BJ (cell line): ENCODE results near the gene SSR3. TPM values are rescaled to one million over a fixed set of nuclear protein-coding genes. Genes with fewer than 3 reads are reported as not detected.

Experiments used
- CTCF ChIA-PET: fragments of 350-600 bp; formaldehyde crosslinking; extraction: SDS; loops from one replicate; lab custom pipeline; 2021; ENCODE audit warnings: antibody characterized with exemption, inconsistent platforms; lab: Yijun Ruan, JAX
- POLR2A ChIA-PET: fragments of 300-600 bp; sonication (Branson Sonifier 250); formaldehyde crosslinking; extraction: SDS; loops from one replicate; lab custom pipeline; 2021; ENCODE audit warnings: antibody characterized with exemption; lab: Charles Lee
- DNase-seq: peaks from one replicate; pipeline ENCODE4 v3.0.0-alpha.2; 2011; ENCODE audit warnings: low read depth
- H3K27me3 ChIP-seq: 2 replicates; pipeline ENCODE4 v1.6.0; 2011; ENCODE audit warnings: low read length; ENCODE audit not compliant: control insufficient read depth, insufficient read depth
- H3K36me3 ChIP-seq: 2 replicates; pipeline ENCODE4 v1.5.1; 2011; ENCODE audit warnings: low read length; ENCODE audit not compliant: control insufficient read depth, insufficient read depth
- H3K4me3 ChIP-seq: 2 replicates; pipeline ENCODE4 v1.5.1; 2011; ENCODE audit warnings: low read depth, mild to moderate bottlenecking, control low read depth, low read length
- polyA plus RNA-seq: library from polyadenylated mRNA; depleted of rRNA; stranded (reverse); fragments of >200 nt; gene quantifications from 2 replicates; pipeline ENCODE4 v1.2.3, GENCODE V29; 2011
- TF ChIP-seq, protein P1 (sequence below): IDR thresholded peaks from 2 replicates; pipeline ENCODE4 v1.5.1; 2011; ENCODE audit warnings: low read depth, mild to moderate bottlenecking, control low read depth, inconsistent platforms, low read length, moderate library complexity; ENCODE audit not compliant: insufficient read depth

The SSR3 gene
- polyA plus RNA-seq, 1 experiment: 268 TPM

DNA sequence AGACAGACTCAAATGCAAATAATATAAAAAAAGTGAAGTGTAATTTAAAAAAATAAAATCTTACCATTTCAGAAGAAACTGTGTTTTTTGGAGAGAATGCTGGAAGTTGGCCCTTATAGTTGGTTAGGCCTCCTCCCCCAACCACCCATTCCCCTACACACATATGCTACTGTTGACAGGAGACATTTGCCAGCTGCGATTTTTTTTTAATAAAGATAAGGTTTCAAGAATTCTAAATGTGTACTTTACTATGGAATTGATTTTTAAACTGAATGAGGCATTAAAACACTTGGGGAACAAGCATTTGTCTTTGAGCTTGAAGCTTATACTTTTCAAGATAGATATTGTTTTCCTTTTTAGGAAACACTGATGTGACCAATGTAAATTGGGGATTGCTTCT lies 4.4 kb upstream of the SSR3 start:
- Histone ChIP-seq H3K36me3 (no peaks in the 10 kb centered on the region), H3K4me3 (no peak overlapping the region), H3K27me3 (no peaks in the 10 kb centered on the region)
- ChIA-PET POLR2A (no interaction called here), CTCF (no interaction called here)
- DNase-seq: no peak
- TF ChIP-seq, protein P1, sequence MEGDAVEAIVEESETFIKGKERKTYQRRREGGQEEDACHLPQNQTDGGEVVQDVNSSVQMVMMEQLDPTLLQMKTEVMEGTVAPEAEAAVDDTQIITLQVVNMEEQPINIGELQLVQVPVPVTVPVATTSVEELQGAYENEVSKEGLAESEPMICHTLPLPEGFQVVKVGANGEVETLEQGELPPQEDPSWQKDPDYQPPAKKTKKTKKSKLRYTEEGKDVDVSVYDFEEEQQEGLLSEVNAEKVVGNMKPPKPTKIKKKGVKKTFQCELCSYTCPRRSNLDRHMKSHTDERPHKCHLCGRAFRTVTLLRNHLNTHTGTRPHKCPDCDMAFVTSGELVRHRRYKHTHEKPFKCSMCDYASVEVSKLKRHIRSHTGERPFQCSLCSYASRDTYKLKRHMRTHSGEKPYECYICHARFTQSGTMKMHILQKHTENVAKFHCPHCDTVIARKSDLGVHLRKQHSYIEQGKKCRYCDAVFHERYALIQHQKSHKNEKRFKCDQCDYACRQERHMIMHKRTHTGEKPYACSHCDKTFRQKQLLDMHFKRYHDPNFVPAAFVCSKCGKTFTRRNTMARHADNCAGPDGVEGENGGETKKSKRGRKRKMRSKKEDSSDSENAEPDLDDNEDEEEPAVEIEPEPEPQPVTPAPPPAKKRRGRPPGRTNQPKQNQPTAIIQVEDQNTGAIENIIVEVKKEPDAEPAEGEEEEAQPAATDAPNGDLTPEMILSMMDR: no peak

DNA sequence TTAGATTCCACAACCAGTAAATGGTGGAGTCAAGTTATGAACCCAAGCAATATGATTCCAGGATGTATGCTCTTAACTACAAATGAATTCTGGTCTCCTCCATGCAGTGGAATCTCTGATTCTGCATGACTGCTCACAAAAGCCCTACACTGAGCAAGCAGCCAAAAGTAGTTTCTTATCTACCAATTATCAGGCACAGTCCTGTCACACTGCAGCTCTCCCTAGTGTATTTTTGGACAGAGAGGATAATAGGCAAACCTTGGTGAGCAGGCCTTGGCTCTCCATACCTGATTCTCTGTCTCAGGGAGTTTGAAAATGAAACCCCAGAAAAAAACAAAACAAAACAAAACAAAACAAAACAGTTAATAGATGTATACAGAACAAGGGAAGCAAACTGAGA lies 3.5 kb upstream of the SSR3 start:
- TF ChIP-seq, protein P1: no peak
- POLR2A ChIA-PET: no interaction called here
- Histone ChIP-seq H3K27me3 (no peaks in the 10 kb centered on the region), H3K36me3 (no peaks in the 10 kb centered on the region), H3K4me3 (no peak overlapping the region)
- CTCF ChIA-PET: no interaction called here
- DNase-seq: no peak

GRCh38 chr3:156554515-156554841 lies 439 bp downstream of the SSR3 start:
- TF ChIP-seq, protein P1: no peak
- Histone ChIP-seq H3K36me3 (peaks cover 1% of the 10 kb centered on the region; the same call in 1 of the 2 replicates), H3K4me3 (peak overlapping the region; percentile 80), H3K27me3 (no peaks in the 10 kb centered on the region)
- no peak for DNase-seq
- ChIA-PET POLR2A (interaction anchor here (0.6 to 0.7 kb wide), 2 partner anchors 51 to 1555 kb away, joined by 3 to 4 read pairs; partner anchors contain the start of gene RSRC1), CTCF (interaction anchor here (0.7 to 1.9 kb wide), 7 partner anchors 12 to 528 kb away, joined by 3 to 9 read pairs (median 3); partner anchors contain the start of gene TIPARP)

DNA sequence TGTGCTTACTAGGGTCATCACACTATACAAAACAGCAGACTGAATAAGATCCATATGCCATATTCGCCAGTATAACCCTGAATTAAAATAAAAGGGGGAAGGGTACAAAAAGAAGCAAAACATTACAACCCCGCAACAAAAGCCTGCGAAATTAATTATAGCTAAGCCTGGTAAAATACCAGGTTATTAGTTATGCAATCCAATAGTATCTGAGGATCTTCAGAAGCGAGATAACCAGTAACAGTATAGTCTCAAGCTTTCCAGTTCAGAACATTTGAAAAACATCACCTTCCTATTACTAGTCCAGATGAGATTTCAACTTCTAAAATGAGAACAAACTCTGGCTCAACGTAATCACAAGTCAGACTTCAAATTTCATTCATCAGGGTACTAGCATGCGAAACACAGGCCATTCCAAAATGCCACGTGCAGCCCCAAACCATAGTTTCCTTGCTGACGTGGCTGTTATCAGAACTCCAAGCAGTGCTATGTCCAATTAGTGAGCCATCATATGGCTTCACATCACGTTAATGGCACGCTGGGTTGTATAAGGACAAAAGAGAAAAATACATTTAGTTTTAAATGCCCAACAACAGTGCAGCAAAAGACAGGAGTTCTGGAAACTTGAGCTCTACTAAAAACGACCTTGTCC lies 1.1 kb downstream of the SSR3 start:
- H3K36me3 ChIP-seq: peaks cover 1% of the 10 kb centered on the region; the same call in 1 of the 2 replicates
- ChIA-PET POLR2A (interaction anchor here (0.6 kb wide), 1 partner anchor 1556 kb away, joined by 4 read pairs; the partner anchor contains the start of gene RSRC1), CTCF (interaction anchor here (0.9 to 1.9 kb wide), 5 partner anchors 18 to 583 kb away, joined by 3 to 9 read pairs (median 4); partner anchors contain the start of gene TIPARP)
- no peaks in the 10 kb centered on the region for H3K27me3 ChIP-seq
- peak overlapping the region; percentile 80 for H3K4me3 ChIP-seq
- TF ChIP-seq, protein P1: no peak
- DNase-seq: peak; percentile 30

- Histone ChIP-seq H3K27me3 (no peaks in the 10 kb centered on the region), H3K4me3 (peak overlapping the region; percentile 80), H3K36me3 (peaks cover 1% of the 10 kb centered on the region; the same call in 1 of the 2 replicates)
- no peak for DNase-seq
- TF ChIP-seq, protein P1: no peak
- CTCF ChIA-PET: interaction anchor here (1.0 kb wide), 1 partner anchor 584 kb away, joined by 3 read pairs; no protein-coding TSS in a partner anchor
- POLR2A ChIA-PET: interaction anchor here (0.6 to 0.7 kb wide), 2 partner anchors 210 to 312 kb away, joined by 3 to 4 read pairs; no protein-coding TSS in a partner anchor
Measured at GRCh38 chr3:156552973-156553372, 1.9 kb downstream of the SSR3 start.
